ENCODE results near the gene RNF149. TPM values are rescaled to one million over a fixed set of nuclear protein-coding genes. Genes with fewer than 3 reads are reported as not detected.
A peak's percentile ranks its signal among the peaks of the same experiment; 100 is the strongest.

The RNF149 gene
- total and polyA plus RNA-seq, 9 of the 15 experiments (the other 6 are each of a cell fraction or from before 2014, with no cell fraction given), result 9.0 to 31.5 (median 22.8) TPM

DNA sequence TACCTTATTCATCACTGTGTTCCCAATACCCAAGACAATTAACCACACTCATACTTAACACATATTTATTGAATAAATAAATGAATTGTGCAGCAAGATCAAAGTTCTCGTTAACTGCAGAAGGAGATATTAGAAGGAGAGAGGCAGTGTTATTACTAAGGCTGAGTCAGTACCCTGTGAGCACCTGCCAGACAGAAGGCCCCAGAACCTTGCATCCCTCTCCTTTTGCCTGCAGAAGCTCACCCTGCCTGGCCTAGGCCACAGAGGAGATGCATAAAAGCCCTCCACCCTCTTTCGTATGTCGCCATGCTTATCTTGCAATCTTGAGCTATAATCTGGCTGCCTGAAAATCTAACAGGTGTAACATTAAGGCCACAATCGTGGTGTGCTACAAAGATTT lies 20.5 kb upstream of the RNF149 start:
- no TSS peak for BruUV-seq (replicated peaks)
- no peaks in the 10 kb centered on the region for H4K20me1 ChIP-seq (replicated peaks; ENCODE audit: control insufficient read depth, insufficient read depth, low read length)
- TF ChIP-seq SIN3B (IDR thresholded peaks at IDR 0.05; ENCODE audit: low read depth) (no peak), STAT5B (CRISPR knock-in tag; IDR thresholded peaks at IDR 0.05) (no peak), YBX1 (IDR thresholded peaks at IDR 0.05) (no peak), CXXC5 (CRISPR knock-in tag; IDR thresholded peaks at IDR 0.05) (no peak), ZNF274 (IDR thresholded peaks at IDR 0.05; ENCODE audit: borderline replicate concordance, low read depth, low read length) (no peak), DNMT1 (IDR thresholded peaks at IDR 0.05) (no peak), ETV1 (tag; conservative IDR thresholded peaks at IDR 0.05; ENCODE audit: low read depth) (no peak)
- POLR2A ChIA-PET, result no interaction called here
- H3K27me3 ChIP-seq (ENCODE audit: control insufficient read depth in 2 of 2, insufficient read depth in 2 of 2, low read length in 2 of 2), result peaks cover 11 to 26% of the 10 kb centered on the region in 2 experiments
- H3K9ac ChIP-seq (ENCODE audit: insufficient read depth in 1 of 2, low read depth in 2 of 2, low read length in 2 of 2), result no peak overlapping the region
- 6% methylated on average over 4 of the region's 4 CpGs for WGBS (ENCODE audit: insufficient coverage, low coverage, missing lambda C conversion rate)
- in situ Hi-C loops (cut with MboI) (no loop called here), intact Hi-C loops (cut with micrococcal nuclease) (no loop called here)
- CTCF ChIA-PET (ENCODE audit: low intra/inter-chr PET ratio), result no interaction called here
- FAIRE-seq (no peak), ATAC-seq (no peak), DNase-seq (ENCODE audit: extremely low read depth in 1 of 4, low spot score in 3 of 4) (no peak)
- H3K79me2 ChIP-seq (ENCODE audit: control insufficient read depth, insufficient read depth, low read length), result no peaks in the 10 kb centered on the region
- H3K4me1 ChIP-seq (replicated peaks in 1 of 2; ENCODE audit: control insufficient read depth in 2 of 2, insufficient read depth in 2 of 2, low read length in 2 of 2), result no peaks in the 10 kb centered on the region; a peak in 1 of 5 replicates
- H3K27ac ChIP-seq (ENCODE audit: extremely low read depth, low read depth, low read length), result no peak overlapping the region
- H2AFZ ChIP-seq (ENCODE audit: low read depth, low read length), result no peak overlapping the region; the same call in 1 of the 2 replicates
- no peak overlapping the region for H3K4me3 ChIP-seq
- no peaks in the 10 kb centered on the region for H3K9me1 ChIP-seq (ENCODE audit: control insufficient read depth, insufficient read depth, low read length)
- H3K9me3 ChIP-seq (replicated peaks; ENCODE audit: control insufficient read depth, insufficient read depth, low read depth, low read length), result peaks cover 4% of the 10 kb centered on the region; the same call in 1 of the 2 replicates
- H3K36me3 ChIP-seq (ENCODE audit: control insufficient read depth, insufficient read depth, low read length), result no peaks in the 10 kb centered on the region
- no peak overlapping the region for H3K4me2 ChIP-seq (ENCODE audit: insufficient read depth, low read length)

DNA sequence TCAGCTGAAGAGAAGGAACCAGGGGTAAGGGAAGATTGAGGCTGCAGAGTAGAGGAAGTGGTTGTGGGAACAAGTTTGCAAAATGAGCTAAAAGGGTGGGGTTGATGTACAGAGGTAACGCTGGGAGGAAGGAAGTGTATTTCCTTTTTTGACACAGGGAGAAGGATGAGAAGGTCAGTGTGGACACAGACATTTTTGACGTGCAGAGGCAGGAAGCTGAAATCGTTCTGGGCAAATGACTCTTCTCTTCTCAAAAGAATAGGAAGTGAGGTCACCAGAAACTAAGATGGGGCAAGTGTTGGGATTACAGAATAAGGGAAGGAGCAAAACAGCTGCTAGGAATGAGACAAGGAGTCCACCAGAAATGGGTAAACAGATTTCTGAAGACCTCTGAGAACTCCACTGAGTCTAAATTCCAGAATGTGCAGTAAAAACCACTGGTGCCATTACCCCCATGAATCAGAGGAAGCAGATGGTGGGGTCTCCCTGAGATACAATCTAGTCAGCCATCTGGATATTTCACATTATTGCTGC lies 20.0 kb upstream of the RNF149 start:
- BruUV-seq (replicated peaks), result no TSS peak
- ATAC-seq, result no peak
- peak; percentile 77 for TF ChIP-seq GABPA (tag; conservative IDR thresholded peaks at IDR 0.05; ENCODE audit: low read depth)
- TF ChIP-seq SPI1 (IDR thresholded peaks at IDR 0.05; ENCODE audit: borderline replicate concordance, low read depth, low read length), result peak; percentile 47; the same call in 1 of the 2 replicates
- TF ChIP-seq PKNOX1 (IDR thresholded peaks at IDR 0.05), result peak; percentile 9; the same call in 1 of the 2 replicates

More for the DNA sequence above, 20.0 kb upstream of the RNF149 start:
- ChIA-PET POLR2A (no interaction called here), CTCF (ENCODE audit: low intra/inter-chr PET ratio) (no interaction called here)
- Histone ChIP-seq H3K9me1 (ENCODE audit: control insufficient read depth, insufficient read depth, low read length) (no peaks in the 10 kb centered on the region), H3K9ac (ENCODE audit: insufficient read depth in 1 of 2, low read depth in 2 of 2, low read length in 2 of 2) (no peak overlapping the region), H3K4me1 (replicated peaks in 1 of 2; ENCODE audit: control insufficient read depth in 2 of 2, insufficient read depth in 2 of 2, low read length in 2 of 2) (no peaks in the 10 kb centered on the region; a peak in 1 of 5 replicates), H3K4me3 (no peak overlapping the region), H3K4me2 (ENCODE audit: insufficient read depth, low read length) (0 out of 2 replicates have a peak overlapping the region, but pooled peaks have one; percentile 1), H4K20me1 (replicated peaks; ENCODE audit: control insufficient read depth, insufficient read depth, low read length) (no peaks in the 10 kb centered on the region), H3K27me3 (ENCODE audit: control insufficient read depth in 2 of 2, insufficient read depth in 2 of 2, low read length in 2 of 2) (peaks cover 11 to 26% of the 10 kb centered on the region in 2 experiments), H2AFZ (ENCODE audit: low read depth, low read length) (peak overlapping the region; percentile 57; the same call in 1 of the 2 replicates), H3K27ac (ENCODE audit: extremely low read depth, low read depth, low read length) (no peak overlapping the region), H3K9me3 (replicated peaks; ENCODE audit: control insufficient read depth, insufficient read depth, low read depth, low read length) (peaks cover 4% of the 10 kb centered on the region; the same call in 1 of the 2 replicates), H3K36me3 (ENCODE audit: control insufficient read depth, insufficient read depth, low read length) (no peaks in the 10 kb centered on the region), H3K79me2 (ENCODE audit: control insufficient read depth, insufficient read depth, low read length) (no peaks in the 10 kb centered on the region)
- no peak for DNase-seq (ENCODE audit: extremely low read depth in 1 of 4, low spot score in 3 of 4)
- WGBS (ENCODE audit: insufficient coverage, low coverage, missing lambda C conversion rate), result 0% methylated on average over 3 of the region's 3 CpGs
- intact Hi-C loops (cut with micrococcal nuclease) (no loop called here), in situ Hi-C loops (cut with MboI) (no loop called here)
- no peak for FAIRE-seq
